Caco-2 (cell line): ENCODE data around the gene TMC5. TPM values are rescaled to one million over a fixed set of nuclear protein-coding genes. Genes with fewer than 3 reads are reported as not detected.
A peak's percentile ranks its signal among the peaks of the same experiment; 100 is the strongest.
"Not testable (repeated sequence)": the region's sequence is repeated elsewhere in the genome, so short reads cannot be mapped to it uniquely, and the experiment has no call there.

Source experiments
- BruUV-seq: library from RNA; stranded (reverse); fragments of 400-500 nt; replicated peaks from 2 replicates; lab custom pipeline; 2021; lab: Mats Ljungman, UMichigan
- CTCF ChIA-PET: fragments of 300-600 bp; sonication (Branson Sonifier 250); formaldehyde crosslinking; loops from one replicate; lab custom pipeline; 2022; ENCODE audit warnings: antibody characterized with exemption; lab: Charles Lee
- POLR2A ChIA-PET: fragments of 300-600 bp; sonication (Branson Sonifier 250); formaldehyde crosslinking; loops from one replicate; lab custom pipeline; 2022; ENCODE audit warnings: antibody characterized with exemption; lab: Charles Lee
- DNase-seq, 2 experiments: peaks; one replicate each; pipeline versions ENCODE4 v3.0.0 to v3.0.0-alpha.2; 2020 to 2022
- H3K27me3 ChIP-seq: replicated peaks from 2 replicates; pipeline ENCODE4 v1.6.0; 2011; ENCODE audit warnings: low read length; ENCODE audit not compliant: control insufficient read depth, insufficient read depth
- H3K36me3 ChIP-seq: 2 replicates; pipeline ENCODE4 v1.5.1; 2011; ENCODE audit warnings: low read length; ENCODE audit not compliant: control insufficient read depth, insufficient read depth
- H3K4me1 ChIP-seq: fragments of 250-450 bp; sonication (Bioruptor Pico); 2 replicates; pipeline ENCODE4 v1.5.1; 2020; ENCODE audit warnings: mild to moderate bottlenecking
- H3K4me3 ChIP-seq: 2 replicates; pipeline ENCODE4 v1.5.1; 2011; ENCODE audit warnings: low read depth, mild to moderate bottlenecking, control low read depth, low read length
- H3K9me3 ChIP-seq: fragments of 250-450 bp; sonication (Bioruptor Pico); 2 replicates; pipeline ENCODE4 v1.5.1; 2020; ENCODE audit warnings: mild to moderate bottlenecking, moderate library complexity
- H3K27ac Mint-ChIP-seq: one replicate; pipeline ENCODE4 v1.8.0; 2022; ENCODE audit warnings: mixed read lengths; ENCODE audit not compliant: unreplicated experiment
- H3K27me3 Mint-ChIP-seq: one replicate; pipeline ENCODE4 v1.8.0; 2022; ENCODE audit warnings: mixed read lengths; ENCODE audit not compliant: insufficient read depth, unreplicated experiment
- H3K36me3 Mint-ChIP-seq: one replicate; pipeline ENCODE4 v1.8.0; 2022; ENCODE audit warnings: mild to moderate bottlenecking, mixed read lengths; ENCODE audit not compliant: insufficient read depth, unreplicated experiment
- H3K4me1 Mint-ChIP-seq: one replicate; pipeline ENCODE4 v1.8.0; 2022; ENCODE audit warnings: low read depth, mixed read lengths; ENCODE audit not compliant: unreplicated experiment
- H3K4me3 Mint-ChIP-seq: one replicate; pipeline ENCODE4 v1.8.0; 2022; ENCODE audit warnings: mild to moderate bottlenecking, moderate library complexity, mixed read lengths; ENCODE audit not compliant: unreplicated experiment
- H3K9me3 Mint-ChIP-seq: one replicate; pipeline ENCODE4 v1.8.0; 2022; ENCODE audit warnings: mixed read lengths; ENCODE audit not compliant: unreplicated experiment
- intact Hi-C: fragments of 100-400 bp; cut with micrococcal nuclease; formaldehyde crosslinking; loops from one replicate; pipeline ENCODE4 v1.10.0; 2022; ENCODE audit not compliant: unreplicated experiment
- total RNA-seq: library from RNA; stranded (reverse); gene quantifications from 2 replicates; pipeline ENCODE4 v1.2.3, GENCODE V29; 2022
- TF ChIP-seq, protein P1 (sequence below), 2 experiments: fragments of 200-600 bp in 1 of 2; IDR thresholded peaks; 1 replicate in 1 of 2; 2 replicates in 1 of 2; pipeline versions ENCODE4 v1.5.1 to v1.8.0; 2011 to 2022; ENCODE audit warnings: antibody characterized with exemption in 1 of 2, control low read depth in 1 of 2, inconsistent platforms in 1 of 2, low read depth in 1 of 2, low read length in 1 of 2, mild to moderate bottlenecking in 1 of 2, moderate library complexity in 1 of 2; ENCODE audit not compliant: insufficient read depth in 1 of 2, severe bottlenecking in 1 of 2, unreplicated experiment in 1 of 2

Gene TMC5
- total RNA-seq, 1 experiment from 2014 or later, result 2.3 TPM

GRCh38 chr16:19389246-19389645, 28.4 kb upstream of the TMC5 start:
- BruUV-seq, result no TSS peak
- intact Hi-C loops, result loop anchor here (1.0 kb wide), 1 partner anchor 113 kb away; no protein-coding TSS in a partner anchor
- CTCF ChIA-PET, result interaction anchor here (2.2 kb wide), 1 partner anchor 113 kb away, joined by 9 read pairs; no protein-coding TSS in a partner anchor
- Histone ChIP-seq H3K36me3 (no peaks in the 10 kb centered on the region), H3K4me1 (peaks cover 8% of the 10 kb centered on the region; the same call in 1 of the 2 replicates), H3K27me3 (no peaks in the 10 kb centered on the region), H3K9me3 (no peaks in the 10 kb centered on the region), H3K4me3 (no peak overlapping the region)
- peak; percentile 60 to 62 for DNase-seq
- no peaks in the 10 kb centered on the region for H3K27me3 Mint-ChIP-seq
- TF ChIP-seq, protein P1, sequence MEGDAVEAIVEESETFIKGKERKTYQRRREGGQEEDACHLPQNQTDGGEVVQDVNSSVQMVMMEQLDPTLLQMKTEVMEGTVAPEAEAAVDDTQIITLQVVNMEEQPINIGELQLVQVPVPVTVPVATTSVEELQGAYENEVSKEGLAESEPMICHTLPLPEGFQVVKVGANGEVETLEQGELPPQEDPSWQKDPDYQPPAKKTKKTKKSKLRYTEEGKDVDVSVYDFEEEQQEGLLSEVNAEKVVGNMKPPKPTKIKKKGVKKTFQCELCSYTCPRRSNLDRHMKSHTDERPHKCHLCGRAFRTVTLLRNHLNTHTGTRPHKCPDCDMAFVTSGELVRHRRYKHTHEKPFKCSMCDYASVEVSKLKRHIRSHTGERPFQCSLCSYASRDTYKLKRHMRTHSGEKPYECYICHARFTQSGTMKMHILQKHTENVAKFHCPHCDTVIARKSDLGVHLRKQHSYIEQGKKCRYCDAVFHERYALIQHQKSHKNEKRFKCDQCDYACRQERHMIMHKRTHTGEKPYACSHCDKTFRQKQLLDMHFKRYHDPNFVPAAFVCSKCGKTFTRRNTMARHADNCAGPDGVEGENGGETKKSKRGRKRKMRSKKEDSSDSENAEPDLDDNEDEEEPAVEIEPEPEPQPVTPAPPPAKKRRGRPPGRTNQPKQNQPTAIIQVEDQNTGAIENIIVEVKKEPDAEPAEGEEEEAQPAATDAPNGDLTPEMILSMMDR (IDR thresholded peaks at IDR 0.05; ENCODE audit: insufficient read depth in 1 of 2, low read depth in 1 of 2, low read length in 1 of 2, severe bottlenecking in 1 of 2, unreplicated experiment in 1 of 2), result peak; percentile 53 to 78
- no peak overlapping the region for H3K27ac Mint-ChIP-seq
- H3K9me3 Mint-ChIP-seq, result no peaks in the 10 kb centered on the region
- H3K4me1 Mint-ChIP-seq, result no peaks in the 10 kb centered on the region
- no peak overlapping the region for H3K4me3 Mint-ChIP-seq
- POLR2A ChIA-PET, result no interaction called here
- H3K36me3 Mint-ChIP-seq, result peaks cover 5% of the 10 kb centered on the region

GRCh38 chr16:19391185-19391776, 26.4 kb upstream of the TMC5 start:
- H3K4me3 Mint-ChIP-seq, intact Hi-C loops, DNase-seq, H3K27me3 ChIP-seq, H3K9me3 ChIP-seq, BruUV-seq, H3K27me3 Mint-ChIP-seq, H3K27ac Mint-ChIP-seq, CTCF ChIA-PET, H3K36me3 ChIP-seq, H3K4me3 ChIP-seq, POLR2A ChIA-PET, H3K4me1 Mint-ChIP-seq, H3K36me3 Mint-ChIP-seq, H3K9me3 Mint-ChIP-seq: not testable (repeated sequence)
- peaks cover 20% of the 10 kb centered on the region for H3K4me1 ChIP-seq

- Mint-ChIP-seq H3K4me1 (peaks cover 5% of the 10 kb centered on the region), H3K9me3 (no peaks in the 10 kb centered on the region), H3K27me3 (no peaks in the 10 kb centered on the region), H3K4me3 (no peak overlapping the region), H3K36me3 (peaks cover 5% of the 10 kb centered on the region), H3K27ac (no peak overlapping the region)
- ChIA-PET POLR2A (no interaction called here), CTCF (no interaction called here)
- H3K27me3 ChIP-seq, result no peaks in the 10 kb centered on the region
- no peaks in the 10 kb centered on the region for H3K9me3 ChIP-seq
- H3K36me3 ChIP-seq, result no peaks in the 10 kb centered on the region
- DNase-seq, result no peak
- H3K4me3 ChIP-seq, result no peak overlapping the region
- intact Hi-C loops, result loop anchor here (2.0 kb wide), 1 partner anchor 18 kb away; no protein-coding TSS in a partner anchor
- TF ChIP-seq, protein P1 (IDR thresholded peaks at IDR 0.05; ENCODE audit: insufficient read depth in 1 of 2, low read depth in 1 of 2, low read length in 1 of 2, severe bottlenecking in 1 of 2, unreplicated experiment in 1 of 2), result no peak
- peaks cover 21% of the 10 kb centered on the region for H3K4me1 ChIP-seq
- no TSS peak for BruUV-seq
Measured at GRCh38 chr16:19392352-19392751, 25.3 kb upstream of the TMC5 start.
